Stimulated activated CD8-positive, alpha-beta memory T cell treated with anti-CD3 and anti-CD28 coated beads, Interleukin-4, amount 100 ng/mL, for 24 hours (primary cell): ENCODE data around the gene TMEM184C.

Experiments used
- DNase-seq: peaks from one replicate; pipeline ENCODE4 v3.0.0-alpha.2; 2020; ENCODE audit warnings: low read depth

The TMEM184C gene

GRCh38 chr4:147599769-147600168 lies 17.4 kb upstream of the TMEM184C start:
- DNase-seq = no peak

- no peak for DNase-seq
Measured at GRCh38 chr4:147605499-147605898, 11.7 kb upstream of the TMEM184C start.

GRCh38 chr4:147607471-147607870 lies 9.7 kb upstream of the TMEM184C start:
- no peak for DNase-seq

GRCh38 chr4:147610686-147611085 lies 6.5 kb upstream of the TMEM184C start:
- DNase-seq = no peak

GRCh38 chr4:147616849-147617172 lies 386 bp upstream of the TMEM184C start:
- no peak for DNase-seq

- no peak for DNase-seq
Measured at GRCh38 chr4:147617841-147618691, 869 bp downstream of the TMEM184C start.

- DNase-seq = no peak
Measured at GRCh38 chr4:147620315-147620714, 3.1 kb downstream of the TMEM184C start.

- DNase-seq = no peak
Measured at GRCh38 chr4:147625733-147626132, 8.5 kb downstream of the TMEM184C start.

- DNase-seq = no peak
Measured at GRCh38 chr4:147626903-147627302, 9.7 kb downstream of the TMEM184C start.

- no peak for DNase-seq
Measured at GRCh38 chr4:147628415-147628814, 11.2 kb downstream of the TMEM184C start.

- DNase-seq = no peak
Measured at GRCh38 chr4:147629783-147630730, 12.9 kb downstream of the TMEM184C start.

GRCh38 chr4:147633113-147633512 lies 15.9 kb downstream of the TMEM184C start:
- DNase-seq = no peak

GRCh38 chr4:147633643-147634042 lies 16.4 kb downstream of the TMEM184C start:
- no peak for DNase-seq

- DNase-seq = no peak
Measured at GRCh38 chr4:147635348-147635747, 18.2 kb downstream of the TMEM184C start.

- no peak for DNase-seq
Measured at GRCh38 chr4:147638365-147638764, 21.2 kb downstream of the TMEM184C start.

GRCh38 chr4:147638942-147639341 lies 21.7 kb downstream of the TMEM184C start:
- no peak for DNase-seq

- DNase-seq = no peak
Measured at GRCh38 chr4:147639388-147639787, 22.2 kb downstream of the TMEM184C start.

- no peak for DNase-seq
Measured at GRCh38 chr4:147640331-147640730, 23.1 kb downstream of the TMEM184C start.

- DNase-seq = no peak
Measured at GRCh38 chr4:147643616-147644015, 26.4 kb downstream of the TMEM184C start.

GRCh38 chr4:147644471-147644870 lies 27.3 kb downstream of the TMEM184C start:
- no peak for DNase-seq

GRCh38 chr4:147645099-147645498 lies 27.9 kb downstream of the TMEM184C start:
- no peak for DNase-seq

- DNase-seq = no peak
Measured at GRCh38 chr4:147648656-147649055, 31.5 kb downstream of the TMEM184C start.

GRCh38 chr4:147651563-147651962 lies 34.4 kb downstream of the TMEM184C start:
- no peak for DNase-seq
